Bronchus fibroblast of lung (primary cell): ENCODE data around the gene CDK3. TPM values are rescaled to one million over a fixed set of nuclear protein-coding genes. Genes with fewer than 3 reads are reported as not detected.

Source experiments
- total RNA-seq: library from RNA; depleted of rRNA; stranded (reverse); fragments of >200 nt; gene quantifications from 2 replicates; pipeline ENCODE4 v1.2.3, GENCODE V29; 2015

CDK3 gene
- total RNA-seq: 2.2 and 3.5 TPM in 2 replicates

DNA sequence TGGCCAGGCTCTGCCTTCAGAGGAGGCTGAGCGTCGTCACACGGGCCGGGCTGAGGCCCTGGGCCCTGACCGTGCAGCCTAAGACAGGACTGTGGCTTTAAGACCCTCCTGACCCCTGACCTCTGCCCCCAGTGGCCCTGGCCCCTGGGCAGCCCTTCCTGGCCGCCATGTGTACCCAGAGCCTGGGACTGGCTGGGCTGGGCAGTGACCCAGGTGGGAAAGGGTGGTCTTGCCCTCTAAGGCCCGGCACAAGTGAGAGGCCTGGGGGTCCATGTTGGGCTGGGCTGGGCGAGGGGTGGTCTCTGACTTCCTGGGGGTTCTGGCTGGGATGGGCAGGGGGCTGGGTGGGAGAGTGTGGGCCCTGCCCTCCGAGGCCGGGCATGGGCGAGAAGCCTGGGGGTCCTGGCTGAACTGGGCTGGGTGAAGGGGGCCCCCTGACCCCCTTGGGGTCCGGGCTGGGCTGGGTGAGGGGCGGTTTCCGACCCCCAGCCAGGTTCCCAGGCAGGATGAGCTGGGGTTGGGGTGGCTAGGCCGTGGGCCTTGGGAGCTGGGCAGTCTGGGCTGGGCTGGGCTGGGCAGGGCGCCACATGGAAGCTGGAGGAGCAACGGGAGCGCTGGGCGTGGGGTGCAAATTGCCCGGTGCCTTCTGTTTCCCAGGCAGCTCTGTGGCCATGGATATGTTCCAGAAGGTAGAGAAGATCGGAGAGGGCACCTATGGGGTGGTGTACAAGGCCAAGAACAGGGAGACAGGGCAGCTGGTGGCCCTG lies at the start of gene CDK3:
TSS of gene CDK3 (plus strand) at position 101 of the 767 bp plus-strand sequence. CDS start at position 672, 571 bp downstream.

DNA sequence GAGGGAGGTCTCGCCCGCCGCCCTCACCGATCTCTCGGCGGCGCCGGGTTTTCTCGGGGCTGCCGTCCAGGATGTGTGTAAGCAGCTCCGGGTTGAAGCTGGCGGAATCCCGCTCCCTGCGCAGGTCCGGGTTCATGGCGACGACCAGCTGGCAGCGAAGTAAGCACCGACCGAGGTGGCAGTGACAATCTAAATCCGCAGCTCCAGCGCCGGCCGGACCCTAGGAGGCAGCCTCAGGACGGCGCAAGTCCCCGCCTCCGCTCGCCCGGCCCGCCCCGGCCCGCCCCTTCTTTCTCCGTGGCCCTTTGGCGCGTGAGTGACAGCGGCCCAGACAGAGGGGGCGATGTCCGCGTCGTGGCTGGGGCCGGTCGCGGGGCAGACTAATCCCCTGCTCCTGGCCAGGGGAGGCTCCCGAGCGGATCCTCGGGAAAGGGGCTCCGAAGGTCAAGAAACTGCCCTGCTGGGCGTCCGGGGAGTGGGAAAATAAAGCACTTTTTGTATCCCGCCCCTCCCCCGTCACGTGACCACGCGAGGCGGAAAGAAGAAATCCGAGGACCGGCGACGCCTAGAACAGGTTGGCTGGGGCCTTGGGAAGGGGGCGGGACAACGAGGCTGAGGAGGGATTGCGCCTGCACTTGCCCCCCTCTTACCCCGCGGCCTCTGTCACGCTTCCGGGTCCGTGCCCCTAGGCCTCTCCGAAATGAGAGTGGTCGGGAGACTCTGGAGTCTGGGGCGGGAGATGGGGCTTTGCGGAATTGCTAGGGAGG lies 21.5 kb upstream of the CDK3 start, which contains the start of the genes ACOX1 and TEN1:
TSS of gene ACOX1 (minus strand) at position 229 of the 767 bp plus-strand sequence. CDS start at position 136, 93 bp downstream.
TSS of gene TEN1 (plus strand) at position 303 of the 767 bp plus-strand sequence. CDS start 6,953 bp downstream, outside the sequence.

DNA sequence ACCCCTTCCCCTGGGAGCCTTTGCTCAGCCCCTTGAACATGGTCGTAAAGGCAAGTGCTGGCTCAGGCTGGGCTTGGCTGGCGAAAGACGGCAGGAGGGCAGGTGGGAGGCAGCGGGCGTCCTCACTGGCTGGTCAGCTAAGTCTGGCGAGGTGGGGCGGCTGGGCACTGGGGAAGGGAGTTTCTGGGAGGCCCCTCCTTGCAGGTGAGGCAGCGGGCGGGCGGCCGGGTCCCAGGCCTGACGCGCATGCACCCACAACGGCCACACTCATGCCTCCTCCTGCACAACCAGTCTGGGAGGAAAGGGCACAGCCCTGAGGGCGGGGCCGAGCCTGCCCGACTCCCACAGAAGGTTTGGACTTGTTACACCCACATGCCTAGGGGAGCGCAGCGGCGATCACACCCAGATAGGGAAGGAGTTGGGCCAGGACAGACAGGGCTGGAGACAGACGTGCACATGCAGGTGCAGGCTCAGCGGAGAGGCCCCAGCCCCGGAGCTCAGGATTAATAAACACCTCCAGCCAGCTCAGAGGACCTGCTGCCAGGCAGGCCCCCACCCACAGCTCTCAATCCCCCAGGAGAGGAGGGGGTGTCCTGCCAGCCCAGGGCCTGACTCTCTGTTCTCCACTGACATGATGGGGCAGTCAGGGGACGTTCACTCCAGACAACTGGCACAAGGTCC lies 26.6 kb downstream of the CDK3 start, which contains the start of gene EVPL:
TSS of gene EVPL (minus strand) at position 148 of the 681 bp plus-strand sequence. CDS start at position 40, 108 bp downstream.

Other genes with a start within 250 kb of the CDK3 start
- gene GALK1, start 235.7 kb upstream of the CDK3 start, total RNA-seq: 50.1 and 52.8 TPM in 2 replicates
- 19.0 and 27.9 TPM in 2 replicates for gene UNK, start 216.0 kb upstream of the CDK3 start, total RNA-seq
- gene UNC13D, start 156.5 kb upstream of the CDK3 start, total RNA-seq: 0.84 and 1.5 TPM in 2 replicates
- 59.3 and 73.1 TPM in 2 replicates for gene WBP2, start 145.5 kb upstream of the CDK3 start, total RNA-seq
- 12.8 and 15.1 TPM in 2 replicates for gene TRIM47, start 122.3 kb upstream of the CDK3 start, total RNA-seq
- gene TRIM65, start 103.9 kb upstream of the CDK3 start, total RNA-seq: 20.2 and 23.4 TPM in 2 replicates
- 23.5 and 26.0 TPM in 2 replicates for gene MRPL38, start 96.0 kb upstream of the CDK3 start, total RNA-seq
- gene FBF1, start 59.8 kb upstream of the CDK3 start, total RNA-seq: 10.8 and 13.7 TPM in 2 replicates
- 24.7 and 26.8 TPM in 2 replicates for gene ACOX1, start 21.7 kb upstream of the CDK3 start, total RNA-seq
- 15.9 and 16.0 TPM in 2 replicates for gene TEN1, start 21.6 kb upstream of the CDK3 start, total RNA-seq
- not detected in 2 replicates for gene EVPL, start 26.5 kb downstream of the CDK3 start, total RNA-seq
- gene SRP68, start 71.7 kb downstream of the CDK3 start, total RNA-seq: 24.4 and 24.7 TPM in 2 replicates
- gene GALR2, start 73.9 kb downstream of the CDK3 start, total RNA-seq: 0.17 TPM in 1 of 2 replicates, not detected in the other
- gene ZACN, start 78.3 kb downstream of the CDK3 start, total RNA-seq: not detected in 2 replicates
- gene EXOC7, start 102.9 kb downstream of the CDK3 start, total RNA-seq: 42.8 and 44.0 TPM in 2 replicates
- under 0.01 and 0.17 TPM in 2 replicates for gene FOXJ1, start 140.4 kb downstream of the CDK3 start, total RNA-seq
- gene RNF157, start 239.6 kb downstream of the CDK3 start, total RNA-seq: 1.0 and 2.5 TPM in 2 replicates